Sigmoid colon (tissue), 7 donors: ENCODE data around the gene NIM1K. TPM values are rescaled to one million over a fixed set of nuclear protein-coding genes. Genes with fewer than 3 reads are reported as not detected.

ENCODE experiments used
- DNase-seq: peaks from one replicate; pipeline ENCODE4 v3.0.0-alpha.2; 2019
- H3K27ac ChIP-seq, 4 donors: fragments of 200-600 bp; sonication (generic); one replicate each; pipeline ENCODE4 v1.5.1; 2016 to 2019; ENCODE audit warnings: mild to moderate bottlenecking in 1 of 4
- H3K27me3 ChIP-seq, 3 donors: fragments of 200-600 bp; sonication (generic); one replicate each; pipeline ENCODE4 v1.5.1; 2019; ENCODE audit warnings: mild to moderate bottlenecking in 1 of 3
- H3K36me3 ChIP-seq, 4 donors: fragments of 200-600 bp; sonication (generic); one replicate each; pipeline ENCODE4 v1.5.1; 2016 to 2019
- H3K4me1 ChIP-seq, 4 donors: fragments of 200-600 bp; sonication (generic); one replicate each; pipeline ENCODE4 v1.5.1; 2017 to 2019
- H3K4me3 ChIP-seq, 4 donors: fragments of 200-600 bp; sonication (generic); one replicate each; pipeline ENCODE4 v1.5.1; 2017 to 2019; ENCODE audit warnings: mild to moderate bottlenecking in 2 of 4, moderate library complexity in 1 of 4
- H3K9me3 ChIP-seq, 4 donors: fragments of 200-600 bp in 3 of 4; sonication (generic) in 3 of 4; one replicate each; pipeline versions ENCODE4 v1.5.1 to v1.6.1; 2013 to 2019
- CTCF ChIP-seq, 4 experiments: fragments of 450-650 bp in 3 of 4; fragments of 200-600 bp in 1 of 4; IDR thresholded peaks; one replicate each; pipeline ENCODE4 v1.5.1; 2016 to 2019; ENCODE audit warnings: antibody characterized with exemption in 4 of 4, mild to moderate bottlenecking in 3 of 4, moderate library complexity in 2 of 4
- EP300 ChIP-seq, 4 donors: sonication (generic); formaldehyde crosslinking; IDR thresholded peaks; one replicate each; pipeline ENCODE4 v1.6.1; 2017; ENCODE audit warnings: antibody characterized with exemption in 4 of 4
- POLR2A ChIP-seq, 2 donors: fragments of 450-650 bp; IDR thresholded peaks; one replicate each; pipeline ENCODE4 v1.6.1; 2016; ENCODE audit warnings: antibody characterized with exemption in 2 of 2, mild to moderate bottlenecking in 2 of 2, moderate library complexity in 2 of 2
- POLR2AphosphoS5 ChIP-seq, 4 donors: sonication (generic); formaldehyde crosslinking; IDR thresholded peaks; one replicate each; pipeline ENCODE4 v1.6.1; 2017; ENCODE audit warnings: antibody characterized with exemption in 4 of 4
- WGBS, 2 donors: extraction: QIAGEN DNeasy Blood & Tissue Kit; methylation state at CpG; one replicate each; pipeline ENCODE4 v1.1.7; 2013; 5-methylcytosine and 5-hydroxymethylcytosine counted together
- intact Hi-C: fragments of 100-400 bp; cut with DNase I; formaldehyde crosslinking; loops from one replicate; pipeline ENCODE4 v1.15.1; 2023
- polyA plus RNA-seq, 3 donors: library from polyadenylated mRNA; stranded (reverse); fragments of 200-250 nt; gene quantifications; one replicate each; pipeline ENCODE4 v1.2.3, GENCODE V29; 2013
- total RNA-seq, 4 donors: library from RNA; depleted of rRNA; stranded (reverse); fragments of >200 nt; gene quantifications; one replicate each; pipeline ENCODE4 v1.1.0, GENCODE V29; 2016
- donor health status: healthy with polysubstance abuse.
- donor health status: Bipolar disorder and iron deficiency.
- donor health status: healthy.

Gene NIM1K
- total and polyA plus RNA-seq, 7 donors: 0.28 to 3.6 (median 0.68) TPM; not detected in 2

GRCh38 chr5:43230707-43231106 is 38.7 kb downstream of the NIM1K start:
- 88 to 92% methylated on average over 3 of the region's 3 CpGs for WGBS, 2 donors
- intact Hi-C loops: no loop called here
- TF ChIP-seq CTCF (IDR thresholded peaks at IDR 0.05): no peak
- no peak for TF ChIP-seq POLR2AphosphoS5 (IDR thresholded peaks at IDR 0.05)
- TF ChIP-seq EP300 (IDR thresholded peaks at IDR 0.05): no peak
- TF ChIP-seq POLR2A (IDR thresholded peaks at IDR 0.05): no peak

GRCh38 chr5:43231977-43232376 is 40.0 kb downstream of the NIM1K start:
- no peak overlapping the region for H3K4me3 ChIP-seq
- no peak overlapping the region for H3K27ac ChIP-seq
- no peaks in the 10 kb centered on the region for H3K36me3 ChIP-seq
- no peaks in the 10 kb centered on the region for H3K9me3 ChIP-seq
- no peaks in the 10 kb centered on the region for H3K27me3 ChIP-seq
- TF ChIP-seq EP300 (IDR thresholded peaks at IDR 0.05): no peak
- intact Hi-C loops: no loop called here
- H3K4me1 ChIP-seq: no peaks in the 10 kb centered on the region
- 77 to 83% methylated on average over 3 of the region's 3 CpGs for WGBS, 2 donors
- no peak for DNase-seq

More at GRCh38 chr5:43230707-43231106, 38.7 kb downstream of the NIM1K start:
- no peak for DNase-seq
- Histone ChIP-seq H3K36me3 (no peaks in the 10 kb centered on the region), H3K4me1 (no peaks in the 10 kb centered on the region), H3K27ac (no peak overlapping the region), H3K4me3 (no peak overlapping the region), H3K9me3 (no peaks in the 10 kb centered on the region), H3K27me3 (no peaks in the 10 kb centered on the region)

GRCh38 chr5:43232943-43233833 is 41.2 kb downstream of the NIM1K start:
- H3K9me3 ChIP-seq: no peaks in the 10 kb centered on the region
- no peaks in the 10 kb centered on the region for H3K4me1 ChIP-seq
- TF ChIP-seq POLR2A (IDR thresholded peaks at IDR 0.05) (no peak), POLR2AphosphoS5 (IDR thresholded peaks at IDR 0.05) (no peak), EP300 (IDR thresholded peaks at IDR 0.05) (no peak), CTCF (IDR thresholded peaks at IDR 0.05) (no peak)
- H3K27me3 ChIP-seq: no peaks in the 10 kb centered on the region
- H3K27ac ChIP-seq: no peak overlapping the region
- WGBS, 2 donors: 91 to 93% methylated on average over 15 of the region's 15 CpGs
- intact Hi-C loops: no loop called here
- no peaks in the 10 kb centered on the region for H3K36me3 ChIP-seq
- no peak for DNase-seq
- no peak overlapping the region for H3K4me3 ChIP-seq

- H3K4me3 ChIP-seq: no peak overlapping the region
- 43 to 63% methylated on average over 3 of the region's 3 CpGs for WGBS, 2 donors
- DNase-seq: no peak
- H3K36me3 ChIP-seq: no peaks in the 10 kb centered on the region
- no peaks in the 10 kb centered on the region for H3K9me3 ChIP-seq
- TF ChIP-seq CTCF (IDR thresholded peaks at IDR 0.05) (no peak), POLR2A (IDR thresholded peaks at IDR 0.05) (no peak), EP300 (IDR thresholded peaks at IDR 0.05) (no peak), POLR2AphosphoS5 (IDR thresholded peaks at IDR 0.05) (no peak)
- H3K27me3 ChIP-seq: no peaks in the 10 kb centered on the region
- intact Hi-C loops: no loop called here
- H3K4me1 ChIP-seq: no peaks in the 10 kb centered on the region
- H3K27ac ChIP-seq: no peak overlapping the region
Observed at GRCh38 chr5:43233946-43234345, 41.9 kb downstream of the NIM1K start.

GRCh38 chr5:43236653-43237355 is 44.8 kb downstream of the NIM1K start:
- no peak for DNase-seq
- H3K4me1 ChIP-seq: no peaks in the 10 kb centered on the region
- no peaks in the 10 kb centered on the region for H3K27me3 ChIP-seq
- no peak overlapping the region for H3K27ac ChIP-seq
- H3K36me3 ChIP-seq: no peaks in the 10 kb centered on the region
- H3K4me3 ChIP-seq: no peak overlapping the region
- intact Hi-C loops: no loop called here
- no peak for TF ChIP-seq POLR2A (IDR thresholded peaks at IDR 0.05)
- no peak for TF ChIP-seq POLR2AphosphoS5 (IDR thresholded peaks at IDR 0.05)
- TF ChIP-seq EP300 (IDR thresholded peaks at IDR 0.05): no peak
- TF ChIP-seq CTCF (IDR thresholded peaks at IDR 0.05): no peak
- WGBS, 2 donors: 75 to 76% methylated on average over 5 of the region's 5 CpGs
- no peaks in the 10 kb centered on the region for H3K9me3 ChIP-seq
